ENCODE results near the gene SLC17A8.

DNA sequence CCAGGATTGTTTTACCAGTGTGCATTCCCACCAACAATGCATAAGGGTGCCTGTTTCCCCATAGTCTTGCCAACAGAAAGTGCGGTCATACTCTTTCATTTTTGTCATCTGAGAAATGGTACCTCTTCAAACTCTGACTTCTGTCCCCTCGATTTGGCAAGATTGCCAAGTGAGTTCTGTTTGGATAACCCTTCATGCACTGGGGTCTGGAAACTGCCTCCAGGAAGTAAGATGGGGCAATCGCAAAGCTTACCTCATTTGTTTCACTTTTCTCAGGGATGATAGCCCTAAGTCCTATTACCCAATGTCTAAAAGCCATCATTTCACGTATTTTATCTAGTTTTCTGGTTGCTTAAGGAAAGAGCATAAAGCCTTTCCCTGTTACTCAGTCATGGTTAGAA lies 88.2 kb downstream of the SLC17A8 start:
- TF ChIP-seq, protein P1, sequence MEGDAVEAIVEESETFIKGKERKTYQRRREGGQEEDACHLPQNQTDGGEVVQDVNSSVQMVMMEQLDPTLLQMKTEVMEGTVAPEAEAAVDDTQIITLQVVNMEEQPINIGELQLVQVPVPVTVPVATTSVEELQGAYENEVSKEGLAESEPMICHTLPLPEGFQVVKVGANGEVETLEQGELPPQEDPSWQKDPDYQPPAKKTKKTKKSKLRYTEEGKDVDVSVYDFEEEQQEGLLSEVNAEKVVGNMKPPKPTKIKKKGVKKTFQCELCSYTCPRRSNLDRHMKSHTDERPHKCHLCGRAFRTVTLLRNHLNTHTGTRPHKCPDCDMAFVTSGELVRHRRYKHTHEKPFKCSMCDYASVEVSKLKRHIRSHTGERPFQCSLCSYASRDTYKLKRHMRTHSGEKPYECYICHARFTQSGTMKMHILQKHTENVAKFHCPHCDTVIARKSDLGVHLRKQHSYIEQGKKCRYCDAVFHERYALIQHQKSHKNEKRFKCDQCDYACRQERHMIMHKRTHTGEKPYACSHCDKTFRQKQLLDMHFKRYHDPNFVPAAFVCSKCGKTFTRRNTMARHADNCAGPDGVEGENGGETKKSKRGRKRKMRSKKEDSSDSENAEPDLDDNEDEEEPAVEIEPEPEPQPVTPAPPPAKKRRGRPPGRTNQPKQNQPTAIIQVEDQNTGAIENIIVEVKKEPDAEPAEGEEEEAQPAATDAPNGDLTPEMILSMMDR (IDR thresholded peaks at IDR 0.05) = no peak
- TF ChIP-seq POLR2AphosphoS5 (IDR thresholded peaks at IDR 0.05; ENCODE audit: low read depth, low read length) = no peak
- no peak for TF ChIP-seq REST (IDR thresholded peaks at IDR 0.05; ENCODE audit: insufficient read depth in 1 of 2, low read depth in 2 of 2, low read length in 1 of 2)
